Adrenal gland (tissue), 5 donors: ENCODE results near the gene SMPD3.

ENCODE experiments used
- POLR2A ChIP-seq, 2 donors: fragments of 450-650 bp; IDR thresholded peaks; one replicate each; pipeline ENCODE4 v1.6.1; 2017; ENCODE audit warnings: antibody characterized with exemption in 2 of 2, mild to moderate bottlenecking in 2 of 2, moderate library complexity in 1 of 2
- TF ChIP-seq, protein P1 (sequence below), 6 experiments: fragments of 450-650 bp in 4 of 6; fragments of 200-600 bp in 2 of 6; sonication (generic) in 1 of 6; IDR thresholded peaks; 1 replicate in 5 of 6; 2 replicates in 1 of 6; pipeline versions ENCODE4 v1.5.1 to v1.8.0; 2016 to 2021; ENCODE audit warnings: antibody characterized with exemption in 6 of 6, mild to moderate bottlenecking in 2 of 6, moderate library complexity in 1 of 6
- donor health status: DM: no; HTN: no; CAD: no.

GRCh38 chr16:68403177-68403576 is 45.1 kb downstream of the SMPD3 start:
- TF ChIP-seq, protein P1, sequence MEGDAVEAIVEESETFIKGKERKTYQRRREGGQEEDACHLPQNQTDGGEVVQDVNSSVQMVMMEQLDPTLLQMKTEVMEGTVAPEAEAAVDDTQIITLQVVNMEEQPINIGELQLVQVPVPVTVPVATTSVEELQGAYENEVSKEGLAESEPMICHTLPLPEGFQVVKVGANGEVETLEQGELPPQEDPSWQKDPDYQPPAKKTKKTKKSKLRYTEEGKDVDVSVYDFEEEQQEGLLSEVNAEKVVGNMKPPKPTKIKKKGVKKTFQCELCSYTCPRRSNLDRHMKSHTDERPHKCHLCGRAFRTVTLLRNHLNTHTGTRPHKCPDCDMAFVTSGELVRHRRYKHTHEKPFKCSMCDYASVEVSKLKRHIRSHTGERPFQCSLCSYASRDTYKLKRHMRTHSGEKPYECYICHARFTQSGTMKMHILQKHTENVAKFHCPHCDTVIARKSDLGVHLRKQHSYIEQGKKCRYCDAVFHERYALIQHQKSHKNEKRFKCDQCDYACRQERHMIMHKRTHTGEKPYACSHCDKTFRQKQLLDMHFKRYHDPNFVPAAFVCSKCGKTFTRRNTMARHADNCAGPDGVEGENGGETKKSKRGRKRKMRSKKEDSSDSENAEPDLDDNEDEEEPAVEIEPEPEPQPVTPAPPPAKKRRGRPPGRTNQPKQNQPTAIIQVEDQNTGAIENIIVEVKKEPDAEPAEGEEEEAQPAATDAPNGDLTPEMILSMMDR (IDR thresholded peaks at IDR 0.05), result no peak
- no peak for TF ChIP-seq POLR2A (IDR thresholded peaks at IDR 0.05)
